Measurements from ENCODE around the gene VRK2.

VRK2 gene

GRCh38 chr2:58098254-58099095 lies 51.9 kb downstream of the VRK2 start:
- TF ChIP-seq CTCF (IDR thresholded peaks at IDR 0.05; ENCODE audit: control insufficient read depth, insufficient read depth, low read depth, low read length, missing control alignments): no peak
- no peak for DNase-seq (ENCODE audit: low read depth)
- H3K4me3 ChIP-seq (ENCODE audit: control insufficient read depth, low read depth, low read length): no peak overlapping the region

GRCh38 chr2:58099096-58099769 lies 52.6 kb downstream of the VRK2 start:
- no peak for DNase-seq (ENCODE audit: low read depth)
- no peak for TF ChIP-seq CTCF (IDR thresholded peaks at IDR 0.05; ENCODE audit: control insufficient read depth, insufficient read depth, low read depth, low read length, missing control alignments)
- no peak overlapping the region for H3K4me3 ChIP-seq (ENCODE audit: control insufficient read depth, low read depth, low read length)

- no peak for DNase-seq (ENCODE audit: low read depth)
- no peak for TF ChIP-seq CTCF (IDR thresholded peaks at IDR 0.05; ENCODE audit: control insufficient read depth, insufficient read depth, low read depth, low read length, missing control alignments)
- H3K4me3 ChIP-seq (ENCODE audit: control insufficient read depth, low read depth, low read length): no peak overlapping the region
These were observed 54.9 kb downstream of the VRK2 start for GRCh38 chr2:58101500-58101899.

- TF ChIP-seq CTCF (IDR thresholded peaks at IDR 0.05; ENCODE audit: control insufficient read depth, insufficient read depth, low read depth, low read length, missing control alignments): no peak
- no peak overlapping the region for H3K4me3 ChIP-seq (ENCODE audit: control insufficient read depth, low read depth, low read length)
- no peak for DNase-seq (ENCODE audit: low read depth)
These were observed 60.3 kb downstream of the VRK2 start for GRCh38 chr2:58106896-58107295.

- DNase-seq (ENCODE audit: low read depth): peak; percentile 97
- no peak overlapping the region for H3K4me3 ChIP-seq (ENCODE audit: control insufficient read depth, low read depth, low read length)
- no peak for TF ChIP-seq CTCF (IDR thresholded peaks at IDR 0.05; ENCODE audit: control insufficient read depth, insufficient read depth, low read depth, low read length, missing control alignments)
These were observed 61.5 kb downstream of the VRK2 start for GRCh38 chr2:58107803-58108710.

GRCh38 chr2:58109481-58109880 lies 62.9 kb downstream of the VRK2 start:
- TF ChIP-seq CTCF (IDR thresholded peaks at IDR 0.05; ENCODE audit: control insufficient read depth, insufficient read depth, low read depth, low read length, missing control alignments): no peak
- DNase-seq (ENCODE audit: low read depth): no peak

More at GRCh38 chr2:58109481-58109880, 62.9 kb downstream of the VRK2 start:
- no peak overlapping the region for H3K4me3 ChIP-seq (ENCODE audit: control insufficient read depth, low read depth, low read length)

Measured in AG09309 (cell line).